DND-41 (cell line): Measurements from ENCODE around the gene RPL41.

ENCODE experiments used
- ATAC-seq: fragments of 200-7000 bp; cut with Tn5 transposase; 3 replicates; pipeline ENCODE4 v1.9.1; 2021; ENCODE audit warnings: low read depth; ENCODE audit not compliant: insufficient read depth
- DNase-seq: peaks from one replicate; pipeline ENCODE4 v3.0.0-alpha.2; 2020
- H2AFZ ChIP-seq: 2 replicates; pipeline ENCODE4 v1.6.0; 2012; ENCODE audit warnings: low read depth, low read length
- H3K27ac ChIP-seq: 2 replicates; pipeline ENCODE4 v1.5.1; 2012; ENCODE audit warnings: low read length, inconsistent platforms
- H3K27me3 ChIP-seq: fragments of 200-600 bp; sonication (generic); 2 replicates; pipeline ENCODE4 v1.6.0; 2012; ENCODE audit warnings: low read length, mild to moderate bottlenecking, inconsistent platforms; ENCODE audit not compliant: insufficient read depth, poor library complexity
- H3K36me3 ChIP-seq: 2 replicates; pipeline ENCODE4 v1.5.1; 2012; ENCODE audit warnings: low read length, inconsistent platforms; ENCODE audit not compliant: insufficient read depth
- H3K4me1 ChIP-seq: 2 replicates; pipeline ENCODE4 v1.5.1; 2012; ENCODE audit warnings: mild to moderate bottlenecking, low read length; ENCODE audit not compliant: insufficient read depth
- H3K4me2 ChIP-seq: 2 replicates; pipeline ENCODE4 v1.6.0; 2012; ENCODE audit warnings: mild to moderate bottlenecking, moderate library complexity, low read length, inconsistent platforms; ENCODE audit not compliant: insufficient read depth
- H3K4me3 ChIP-seq, 2 experiments: fragments of 200-600 bp in 1 of 2; shearing (Covaris generic) in 1 of 2; 2 replicates each; pipeline ENCODE4 v1.5.1; 2012 to 2016; ENCODE audit warnings: inconsistent platforms in 2 of 2, low read length in 2 of 2, mild to moderate bottlenecking in 2 of 2, low read depth in 1 of 2, moderate library complexity in 1 of 2
- H3K79me2 ChIP-seq: 2 replicates; pipeline ENCODE4 v1.6.0; 2012; ENCODE audit warnings: low read length, inconsistent platforms; ENCODE audit not compliant: insufficient read depth
- H3K9ac ChIP-seq: 2 replicates; pipeline ENCODE4 v1.6.0; 2012; ENCODE audit warnings: low read depth, mild to moderate bottlenecking, inconsistent platforms, low read length, moderate library complexity
- H3K9me3 ChIP-seq: 2 replicates; pipeline ENCODE4 v1.5.1; 2012; ENCODE audit warnings: low read length, moderate library complexity, mild to moderate bottlenecking, inconsistent platforms; ENCODE audit not compliant: insufficient read depth, severe bottlenecking
- H4K20me1 ChIP-seq: 2 replicates; pipeline ENCODE4 v1.6.0; 2012; ENCODE audit warnings: low read length; ENCODE audit not compliant: insufficient read depth
- EZH2 ChIP-seq: IDR thresholded peaks from 3 replicates; pipeline ENCODE4 v1.6.1; 2012; ENCODE audit warnings: borderline replicate concordance, low read depth, mild to moderate bottlenecking, moderate library complexity, low read length, inconsistent platforms; ENCODE audit not compliant: severe bottlenecking
- TF ChIP-seq, protein P1 (sequence below): IDR thresholded peaks from 2 replicates; pipeline ENCODE4 v1.5.1; 2012; ENCODE audit warnings: borderline replicate concordance, low read length, moderate library complexity, mild to moderate bottlenecking; ENCODE audit not compliant: poor library complexity, severe bottlenecking; ENCODE audit errors: extremely low read depth

Gene RPL41

DNA sequence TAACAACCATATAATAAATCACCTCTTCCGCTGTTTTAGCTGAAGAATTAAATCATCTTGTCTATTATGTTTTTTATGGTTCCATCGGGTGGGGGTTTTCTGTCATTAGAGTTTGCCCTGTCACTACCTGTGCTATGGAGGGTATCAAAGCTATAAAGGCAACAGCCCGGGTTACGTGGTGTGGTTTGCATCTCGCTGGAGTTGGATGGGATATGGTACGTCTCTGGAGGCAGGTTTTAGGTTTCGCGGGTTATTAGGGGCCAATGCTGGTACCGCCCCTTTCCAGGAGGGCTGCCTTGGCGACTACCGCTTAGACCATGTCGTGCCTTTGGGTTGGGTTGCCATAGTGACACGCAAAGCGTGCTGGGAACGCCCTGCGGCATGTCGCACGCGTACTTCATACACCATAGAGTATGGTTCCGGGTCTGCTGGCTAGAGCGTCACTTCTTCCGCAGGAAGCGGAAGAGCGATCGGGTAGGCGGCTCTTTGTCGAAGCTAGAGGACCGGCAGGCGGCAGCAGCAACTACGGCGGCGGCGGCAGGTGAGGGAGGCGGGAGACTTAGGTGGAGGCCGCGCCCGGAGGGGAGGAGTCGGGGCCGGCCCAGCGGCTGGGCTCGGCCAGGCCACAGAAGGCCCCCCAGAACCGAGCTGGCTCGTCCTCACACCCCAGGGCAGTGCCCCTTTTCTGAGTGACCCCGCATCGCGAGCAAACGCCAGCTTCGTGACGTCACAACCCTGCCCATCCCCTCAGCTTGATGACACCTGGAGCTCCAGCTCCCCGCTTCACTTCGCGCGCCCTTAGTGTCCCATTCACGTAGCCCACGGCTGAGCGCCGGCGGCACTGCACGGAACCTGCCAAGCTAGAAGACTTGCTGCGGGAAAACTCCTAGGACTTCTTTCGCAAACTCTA is 1.6 kb downstream of the RPL41 start, which contains the start of gene ZC3H10:
ZC3H10 (plus strand) TSS at position 489 of the 910 bp plus-strand sequence. CDS start 2,297 bp downstream, outside the sequence.
- H3K4me2 ChIP-seq, result peak within 1 kb of the TSS; percentile 97
- H3K4me1 ChIP-seq, result peaks cover 38% of the 10 kb centered on the region
- H2AFZ ChIP-seq, result peak within 1 kb of the TSS; percentile 68
- peaks cover 57% of the 10 kb centered on the region for H3K36me3 ChIP-seq
- H3K79me2 ChIP-seq, result peaks cover 56% of the 10 kb centered on the region
- no peaks in the 10 kb centered on the region for H3K9me3 ChIP-seq
- peak within 1 kb of the TSS; percentile 91 for H3K27ac ChIP-seq
- peak within 1 kb of the TSS; percentile 78 for H3K9ac ChIP-seq
- TF ChIP-seq, protein P1, sequence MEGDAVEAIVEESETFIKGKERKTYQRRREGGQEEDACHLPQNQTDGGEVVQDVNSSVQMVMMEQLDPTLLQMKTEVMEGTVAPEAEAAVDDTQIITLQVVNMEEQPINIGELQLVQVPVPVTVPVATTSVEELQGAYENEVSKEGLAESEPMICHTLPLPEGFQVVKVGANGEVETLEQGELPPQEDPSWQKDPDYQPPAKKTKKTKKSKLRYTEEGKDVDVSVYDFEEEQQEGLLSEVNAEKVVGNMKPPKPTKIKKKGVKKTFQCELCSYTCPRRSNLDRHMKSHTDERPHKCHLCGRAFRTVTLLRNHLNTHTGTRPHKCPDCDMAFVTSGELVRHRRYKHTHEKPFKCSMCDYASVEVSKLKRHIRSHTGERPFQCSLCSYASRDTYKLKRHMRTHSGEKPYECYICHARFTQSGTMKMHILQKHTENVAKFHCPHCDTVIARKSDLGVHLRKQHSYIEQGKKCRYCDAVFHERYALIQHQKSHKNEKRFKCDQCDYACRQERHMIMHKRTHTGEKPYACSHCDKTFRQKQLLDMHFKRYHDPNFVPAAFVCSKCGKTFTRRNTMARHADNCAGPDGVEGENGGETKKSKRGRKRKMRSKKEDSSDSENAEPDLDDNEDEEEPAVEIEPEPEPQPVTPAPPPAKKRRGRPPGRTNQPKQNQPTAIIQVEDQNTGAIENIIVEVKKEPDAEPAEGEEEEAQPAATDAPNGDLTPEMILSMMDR, result peak; percentile 69
- TF ChIP-seq EZH2, result no peak
- no peaks in the 10 kb centered on the region for H3K27me3 ChIP-seq
- ATAC-seq (peak; percentile 85), DNase-seq (peak; percentile 99)
- peak within 1 kb of the TSS; percentile 57 to 79 for H3K4me3 ChIP-seq
- H4K20me1 ChIP-seq, result 0 out of 2 replicates have a peak, but pooled peaks cover 2% of the 10 kb centered on the region

DNA sequence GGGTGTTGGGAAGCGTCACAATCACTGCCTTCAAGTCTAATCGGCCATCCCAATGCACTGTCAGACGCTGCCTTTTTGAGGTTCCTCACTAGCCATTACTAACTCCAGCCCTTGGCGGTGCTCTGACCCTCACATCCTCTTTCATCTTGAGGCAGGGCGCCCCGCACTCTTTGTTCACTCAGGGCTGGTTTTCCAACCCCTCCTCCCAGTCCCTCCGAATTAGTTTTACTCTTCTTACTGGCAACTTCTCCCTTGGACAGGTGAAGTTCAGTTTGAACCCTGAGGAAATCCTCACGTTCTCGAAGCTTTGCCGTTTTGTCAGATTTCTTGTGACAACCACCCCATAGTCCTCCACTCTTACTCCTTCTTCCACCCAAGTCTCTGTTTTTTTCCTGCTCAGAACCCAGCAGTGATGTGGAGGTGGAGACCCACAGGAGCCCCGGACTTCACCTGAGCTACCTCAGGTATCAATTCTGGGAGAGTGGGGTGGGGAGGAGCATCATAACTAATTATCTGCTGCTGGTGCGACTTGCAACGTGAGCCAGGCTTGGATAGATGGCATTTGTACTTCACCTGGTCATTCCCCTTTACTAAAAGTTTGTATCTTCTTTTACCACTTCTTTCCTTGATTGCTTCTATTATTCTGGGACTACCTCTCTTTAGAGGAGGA is 2.4 kb downstream of the RPL41 start:
- Histone ChIP-seq H3K27ac (peak overlapping the region; percentile 75), H2AFZ (peak overlapping the region; percentile 68; the same call in 1 of the 2 replicates), H3K79me2 (peaks cover 58% of the 10 kb centered on the region), H3K4me3 (peak overlapping the region; percentile 45 to 79), H3K36me3 (peaks cover 52% of the 10 kb centered on the region), H3K4me1 (peaks cover 38% of the 10 kb centered on the region), H3K4me2 (peak overlapping the region; percentile 97), H3K9me3 (no peaks in the 10 kb centered on the region), H4K20me1 (0 out of 2 replicates have a peak, but pooled peaks cover 2% of the 10 kb centered on the region), H3K9ac (peak overlapping the region; percentile 78), H3K27me3 (no peaks in the 10 kb centered on the region)
- TF ChIP-seq, protein P1, result no peak
- TF ChIP-seq EZH2, result no peak
- DNase-seq (no peak), ATAC-seq (no peak)

DNA sequence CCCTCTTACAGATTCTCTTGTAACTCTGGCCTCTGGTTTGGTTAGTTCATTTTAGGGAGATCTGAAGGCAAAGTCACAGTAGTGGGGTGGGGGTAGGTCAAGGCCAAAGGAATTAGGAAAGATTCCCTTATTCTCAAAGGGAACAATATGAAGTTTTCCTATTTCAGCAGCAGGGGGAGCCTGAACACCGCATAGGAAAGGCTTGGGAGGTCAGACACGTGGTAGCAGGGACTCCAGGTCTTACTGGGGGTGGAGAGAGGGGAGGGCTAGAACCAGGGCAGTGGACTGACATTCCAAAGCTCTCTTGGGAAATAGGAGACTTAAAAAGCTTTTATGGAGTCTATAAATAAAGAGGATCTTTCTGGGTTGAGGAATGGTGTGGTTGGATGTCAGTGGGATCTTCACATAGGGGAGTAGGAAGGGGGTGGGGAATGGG is 2.9 kb downstream of the RPL41 start:
- Histone ChIP-seq H3K9ac (peak overlapping the region; percentile 78), H3K4me1 (peaks cover 38% of the 10 kb centered on the region), H3K27ac (peak overlapping the region; percentile 75), H3K4me2 (peak overlapping the region; percentile 97), H3K36me3 (peaks cover 51% of the 10 kb centered on the region), H3K27me3 (no peaks in the 10 kb centered on the region), H2AFZ (no peak overlapping the region), H4K20me1 (0 out of 2 replicates have a peak, but pooled peaks cover 2% of the 10 kb centered on the region), H3K9me3 (no peaks in the 10 kb centered on the region), H3K79me2 (peaks cover 64% of the 10 kb centered on the region), H3K4me3 (peak overlapping the region; percentile 45 to 79)
- TF ChIP-seq, protein P1, result peak; percentile 87
- TF ChIP-seq EZH2, result no peak
- ATAC-seq (peak; percentile 15; the same call in 2 of the 3 replicates), DNase-seq (peak; percentile 75)
